Right atrium auricular region (tissue), 2 donors: Measurements from ENCODE around the gene GTSF1L. TPM values are rescaled to one million over a fixed set of nuclear protein-coding genes. Genes with fewer than 3 reads are reported as not detected.

ENCODE experiments used
- DNase-seq: peaks from one replicate; pipeline ENCODE4 v3.0.0-alpha.2; 2019; ENCODE audit warnings: low spot score
- H3K27ac ChIP-seq, 2 donors: fragments of 200-600 bp; sonication (generic); 1 replicate in 1 of 2; 2 replicates in 1 of 2; pipeline ENCODE4 v1.5.1; 2016 to 2019
- H3K27me3 ChIP-seq, 2 donors: fragments of 200-600 bp; sonication (generic); one replicate each; pipeline versions ENCODE4 v1.5.1 to v1.6.0; 2017 to 2019
- H3K36me3 ChIP-seq: fragments of 200-600 bp; sonication (generic); one replicate; pipeline ENCODE4 v1.5.1; 2016
- H3K4me1 ChIP-seq, 2 donors: fragments of 200-600 bp; sonication (generic); one replicate each; pipeline versions ENCODE4 v1.5.1 to v1.6.0; 2017 to 2019
- H3K4me3 ChIP-seq, 2 donors: fragments of 200-600 bp; sonication (generic); 1 replicate in 1 of 2; 2 replicates in 1 of 2; pipeline ENCODE4 v1.5.1; 2017 to 2019; ENCODE audit warnings: mild to moderate bottlenecking in 1 of 2, moderate library complexity in 1 of 2
- H3K9me3 ChIP-seq, 2 donors: fragments of 200-600 bp; sonication (generic); one replicate each; pipeline ENCODE4 v1.5.1; 2019
- CTCF ChIP-seq, 2 donors: fragments of 200-600 bp; sonication (generic); IDR thresholded peaks; one replicate each; pipeline ENCODE4 v1.5.1; 2019; ENCODE audit warnings: antibody characterized with exemption in 2 of 2
- total RNA-seq, 2 donors: library from RNA; depleted of rRNA; stranded (reverse); fragments of >200 nt; gene quantifications; one replicate each; pipeline ENCODE4 v1.1.0, GENCODE V29; 2016

Gene GTSF1L
- total RNA-seq, 2 donors from 2014 or later, result not detected

GRCh38 chr20:43755851-43756250 lies 29.0 kb upstream of the GTSF1L start:
- H3K27me3 ChIP-seq, result no peaks in the 10 kb centered on the region

GRCh38 chr20:43755390-43755789 lies 28.6 kb upstream of the GTSF1L start:
- Histone ChIP-seq H3K36me3 (no peaks in the 10 kb centered on the region), H3K27me3 (no peaks in the 10 kb centered on the region), H3K4me3 (no peak overlapping the region), H3K27ac (no peak overlapping the region), H3K4me1 (no peaks in the 10 kb centered on the region), H3K9me3 (no peaks in the 10 kb centered on the region)
- no peak for DNase-seq
- no peak for TF ChIP-seq CTCF (IDR thresholded peaks at IDR 0.05)

More at GRCh38 chr20:43755851-43756250, 29.0 kb upstream of the GTSF1L start:
- H3K4me3 ChIP-seq, result no peak overlapping the region
- DNase-seq, result no peak
- TF ChIP-seq CTCF (IDR thresholded peaks at IDR 0.05), result no peak
- H3K4me1 ChIP-seq, result no peaks in the 10 kb centered on the region
- no peaks in the 10 kb centered on the region for H3K9me3 ChIP-seq
- H3K36me3 ChIP-seq, result no peaks in the 10 kb centered on the region
- no peak overlapping the region for H3K27ac ChIP-seq

GRCh38 chr20:43752561-43753301 lies 25.9 kb upstream of the GTSF1L start:
- no peak for DNase-seq
- Histone ChIP-seq H3K4me3 (no peak overlapping the region), H3K27me3 (no peaks in the 10 kb centered on the region), H3K4me1 (no peaks in the 10 kb centered on the region), H3K36me3 (no peaks in the 10 kb centered on the region), H3K27ac (no peak overlapping the region), H3K9me3 (no peaks in the 10 kb centered on the region)
- TF ChIP-seq CTCF (IDR thresholded peaks at IDR 0.05), result no peak

GRCh38 chr20:43752051-43752360 lies 25.2 kb upstream of the GTSF1L start:
- DNase-seq, result no peak
- no peak overlapping the region for H3K27ac ChIP-seq
- H3K4me3 ChIP-seq, result no peak overlapping the region
- no peaks in the 10 kb centered on the region for H3K36me3 ChIP-seq
- no peaks in the 10 kb centered on the region for H3K4me1 ChIP-seq
- no peaks in the 10 kb centered on the region for H3K9me3 ChIP-seq
- no peak for TF ChIP-seq CTCF (IDR thresholded peaks at IDR 0.05)
- H3K27me3 ChIP-seq, result no peaks in the 10 kb centered on the region

- H3K4me1 ChIP-seq, result no peaks in the 10 kb centered on the region
- no peak overlapping the region for H3K4me3 ChIP-seq
- no peaks in the 10 kb centered on the region for H3K9me3 ChIP-seq
- DNase-seq, result no peak
- no peak overlapping the region for H3K27ac ChIP-seq
- H3K27me3 ChIP-seq, result no peaks in the 10 kb centered on the region
- no peaks in the 10 kb centered on the region for H3K36me3 ChIP-seq
- TF ChIP-seq CTCF (IDR thresholded peaks at IDR 0.05), result no peak
Observed at GRCh38 chr20:43751167-43752050, 24.6 kb upstream of the GTSF1L start.
